Breast epithelium (tissue), 3 donors: ENCODE measurements around the gene LEAP2.

Experiments
- CTCF ChIP-seq, 3 donors: fragments of 450-650 bp; IDR thresholded peaks; one replicate each; pipeline ENCODE4 v1.5.1; 2016 to 2017; ENCODE audit warnings: antibody characterized with exemption in 3 of 3, mild to moderate bottlenecking in 3 of 3, moderate library complexity in 3 of 3
- POLR2A ChIP-seq: fragments of 450-650 bp; IDR thresholded peaks from one replicate; pipeline ENCODE4 v1.6.1; 2016; ENCODE audit warnings: antibody characterized with exemption, mild to moderate bottlenecking, moderate library complexity
- POLR2AphosphoS5 ChIP-seq, 3 donors: sonication (generic); formaldehyde crosslinking; IDR thresholded peaks; one replicate each; pipeline ENCODE4 v1.6.1; 2017; ENCODE audit warnings: antibody characterized with exemption in 3 of 3

GRCh38 chr5:132915681-132916080, 42.2 kb downstream of the LEAP2 start:
- no peak for TF ChIP-seq POLR2AphosphoS5 (IDR thresholded peaks at IDR 0.05)
- TF ChIP-seq CTCF (IDR thresholded peaks at IDR 0.05) = no peak
- TF ChIP-seq POLR2A = no peak
